GM12875 (cell line): ENCODE data around the gene CHST6.
A peak's percentile ranks its signal among the peaks of the same experiment; 100 is the strongest.

Source experiments
- H3K4me3 ChIP-seq: one replicate; pipeline ENCODE4 v1.5.1; 2011; ENCODE audit warnings: low read depth, low read length, control low read depth
- TF ChIP-seq, protein P1 (sequence below): IDR thresholded peaks from 2 replicates; pipeline ENCODE4 v1.5.1; 2011; ENCODE audit warnings: low read depth, mild to moderate bottlenecking, control low read depth, inconsistent platforms, low read length, moderate library complexity, borderline replicate concordance; ENCODE audit not compliant: insufficient read depth

Gene CHST6

DNA sequence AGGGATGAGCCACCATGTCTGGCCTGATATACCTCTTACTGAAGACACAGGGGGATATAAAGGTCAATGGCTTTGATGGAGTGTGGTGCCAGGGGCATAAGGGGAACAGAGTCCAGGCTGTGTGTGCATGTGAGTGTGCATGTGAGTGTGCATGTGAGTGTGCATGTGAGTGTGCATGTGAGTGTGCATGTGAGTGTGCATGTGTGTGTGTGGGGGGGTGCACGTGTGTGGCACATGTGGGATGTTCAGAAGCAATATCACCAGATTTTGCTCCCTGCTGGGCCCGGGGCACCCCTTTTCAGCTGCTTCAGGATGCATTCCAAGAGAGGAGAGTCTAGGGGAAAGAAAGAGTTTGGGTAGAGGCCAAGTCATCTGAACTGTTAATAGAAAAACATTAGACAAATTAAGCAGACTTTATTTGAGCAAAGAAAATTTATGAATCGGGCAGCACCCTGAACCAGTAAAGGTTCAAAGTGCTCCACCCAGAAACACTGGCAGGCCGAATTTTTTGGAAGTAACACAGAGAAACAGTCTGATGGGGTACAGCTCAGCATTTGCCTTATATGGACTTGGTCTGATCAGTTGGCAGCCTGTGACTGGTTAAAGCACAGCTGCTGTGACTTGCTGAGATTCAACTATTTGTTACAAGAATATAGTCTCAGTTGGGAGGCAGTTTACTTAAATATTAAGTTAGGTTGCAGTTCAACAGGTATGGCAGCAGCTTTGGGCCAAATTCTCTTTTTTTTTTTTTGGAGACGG lies 31.0 kb upstream of the CHST6 start:
- TF ChIP-seq, protein P1, sequence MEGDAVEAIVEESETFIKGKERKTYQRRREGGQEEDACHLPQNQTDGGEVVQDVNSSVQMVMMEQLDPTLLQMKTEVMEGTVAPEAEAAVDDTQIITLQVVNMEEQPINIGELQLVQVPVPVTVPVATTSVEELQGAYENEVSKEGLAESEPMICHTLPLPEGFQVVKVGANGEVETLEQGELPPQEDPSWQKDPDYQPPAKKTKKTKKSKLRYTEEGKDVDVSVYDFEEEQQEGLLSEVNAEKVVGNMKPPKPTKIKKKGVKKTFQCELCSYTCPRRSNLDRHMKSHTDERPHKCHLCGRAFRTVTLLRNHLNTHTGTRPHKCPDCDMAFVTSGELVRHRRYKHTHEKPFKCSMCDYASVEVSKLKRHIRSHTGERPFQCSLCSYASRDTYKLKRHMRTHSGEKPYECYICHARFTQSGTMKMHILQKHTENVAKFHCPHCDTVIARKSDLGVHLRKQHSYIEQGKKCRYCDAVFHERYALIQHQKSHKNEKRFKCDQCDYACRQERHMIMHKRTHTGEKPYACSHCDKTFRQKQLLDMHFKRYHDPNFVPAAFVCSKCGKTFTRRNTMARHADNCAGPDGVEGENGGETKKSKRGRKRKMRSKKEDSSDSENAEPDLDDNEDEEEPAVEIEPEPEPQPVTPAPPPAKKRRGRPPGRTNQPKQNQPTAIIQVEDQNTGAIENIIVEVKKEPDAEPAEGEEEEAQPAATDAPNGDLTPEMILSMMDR = no peak

DNA sequence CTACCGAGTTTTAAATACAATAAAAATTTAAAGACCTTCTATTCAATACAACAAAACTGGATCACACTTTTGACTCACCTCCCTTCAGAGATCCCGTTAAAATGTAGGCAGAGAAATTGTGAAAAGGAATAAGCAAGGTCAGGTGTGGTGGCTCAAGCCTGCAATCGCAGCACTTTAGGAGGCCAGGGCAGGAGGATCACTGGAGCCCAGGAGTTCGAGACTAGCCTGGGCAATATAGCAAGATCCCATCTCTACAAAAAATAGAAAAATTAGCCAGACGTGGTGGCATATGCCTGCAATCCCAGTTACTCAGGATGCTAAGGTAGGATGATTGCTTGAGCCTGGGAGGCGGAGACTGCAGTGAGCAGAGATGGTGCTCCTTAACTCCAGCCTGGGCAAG lies 23.9 kb upstream of the CHST6 start:
- H3K4me3 ChIP-seq = no peak overlapping the region
- TF ChIP-seq, protein P1 = no peak

More for the DNA sequence above, 31.0 kb upstream of the CHST6 start:
- H3K4me3 ChIP-seq = no peak overlapping the region

DNA sequence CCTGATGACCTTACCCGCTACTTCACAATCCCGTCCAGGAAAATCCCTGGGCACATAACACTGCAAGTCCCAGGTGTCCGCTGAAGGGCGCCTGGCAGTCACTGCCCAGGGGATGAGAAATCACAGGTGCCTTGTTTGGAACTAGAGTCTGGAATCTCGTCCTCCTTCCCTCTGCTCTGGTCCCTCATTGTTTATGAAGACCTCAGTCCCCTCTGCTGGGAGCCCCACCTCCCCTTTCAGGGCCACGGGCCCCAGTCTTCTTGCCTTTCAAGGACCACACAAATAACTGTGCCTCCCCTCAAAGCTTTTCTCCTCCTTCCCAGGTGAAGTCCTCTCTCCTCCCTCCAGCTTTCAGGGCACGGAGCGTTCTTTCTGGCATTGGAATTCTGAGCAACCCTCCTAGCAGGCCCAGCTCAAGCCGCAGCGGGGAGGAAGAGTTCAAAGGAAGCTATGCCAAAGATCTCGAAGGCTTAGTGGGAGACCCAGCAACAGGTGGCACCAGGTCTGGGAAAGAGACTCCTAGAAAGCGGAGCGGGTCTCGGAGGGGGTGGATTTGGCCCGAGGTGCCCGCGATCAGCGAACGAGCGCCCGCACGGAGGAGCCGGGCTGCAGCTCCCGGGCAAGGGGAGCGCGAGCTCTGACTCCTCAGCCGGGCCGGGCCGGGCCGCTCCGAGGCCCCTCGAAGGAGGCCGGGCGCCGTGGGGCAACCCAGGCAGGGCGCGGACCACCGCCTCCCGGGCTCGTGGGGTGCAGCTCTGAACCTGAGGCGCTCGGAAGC lies 21.1 kb upstream of the CHST6 start:
- peak overlapping the region; percentile 97 for H3K4me3 ChIP-seq

DNA sequence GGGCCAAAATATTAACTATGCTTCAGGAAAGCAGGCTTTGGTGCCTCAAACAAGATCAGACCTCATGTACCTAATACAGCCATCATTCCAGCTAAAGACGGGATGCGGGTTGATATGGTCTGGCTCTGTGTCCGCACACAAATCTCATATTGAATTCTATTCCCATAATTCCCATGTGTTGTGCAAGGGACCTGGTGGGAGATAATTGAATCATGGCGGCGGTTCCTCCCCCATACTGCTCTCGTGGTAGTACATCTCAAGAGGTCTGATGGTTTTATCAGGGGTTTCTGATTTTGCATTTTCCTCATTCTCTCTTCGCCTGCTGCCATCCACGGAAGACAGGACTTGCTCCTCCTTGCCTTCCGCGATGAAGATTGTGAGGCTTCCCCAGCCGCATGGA lies 19.1 kb upstream of the CHST6 start:
- TF ChIP-seq, protein P1 = no peak
- no peak overlapping the region for H3K4me3 ChIP-seq

DNA sequence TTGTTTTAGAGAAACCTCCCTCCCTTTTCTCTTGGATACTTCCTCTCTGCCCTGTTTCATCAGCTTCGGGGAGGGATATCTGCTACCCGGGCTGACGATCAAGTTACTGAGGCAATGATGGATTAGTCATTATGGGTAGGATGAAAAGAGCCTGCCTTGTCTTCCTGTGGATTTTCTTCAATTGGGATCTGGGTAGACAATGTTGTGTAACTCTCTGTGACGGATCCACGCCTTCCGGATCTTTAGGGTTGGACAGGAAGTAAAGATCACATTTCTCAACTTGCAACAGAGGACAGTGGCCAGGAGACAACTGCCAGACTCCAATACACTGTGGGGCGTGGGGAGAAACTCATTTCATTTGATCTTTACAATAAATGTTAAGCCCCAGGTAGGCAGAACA lies 11.3 kb upstream of the CHST6 start:
- TF ChIP-seq, protein P1 = no peak
- no peak overlapping the region for H3K4me3 ChIP-seq

DNA sequence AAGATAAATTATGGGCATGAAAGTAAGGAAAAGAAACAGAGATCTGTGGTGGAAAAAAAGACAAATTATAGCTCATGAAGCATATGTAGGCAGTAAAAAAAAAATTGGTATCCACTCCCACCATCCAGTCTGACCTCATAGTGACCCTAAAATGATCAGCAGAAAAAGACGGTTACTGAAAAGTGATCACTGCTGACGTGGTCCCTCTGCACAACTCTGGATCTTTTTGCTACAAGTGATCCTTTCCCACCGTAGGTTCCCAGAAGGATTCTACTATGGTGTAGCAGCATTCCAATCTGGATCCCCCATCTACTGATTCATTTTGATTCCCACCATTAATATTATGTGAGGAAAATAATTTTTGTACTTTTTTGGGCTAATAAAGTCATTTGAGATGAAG lies 10.9 kb upstream of the CHST6 start:
- H3K4me3 ChIP-seq = no peak overlapping the region
- TF ChIP-seq, protein P1 = no peak

DNA sequence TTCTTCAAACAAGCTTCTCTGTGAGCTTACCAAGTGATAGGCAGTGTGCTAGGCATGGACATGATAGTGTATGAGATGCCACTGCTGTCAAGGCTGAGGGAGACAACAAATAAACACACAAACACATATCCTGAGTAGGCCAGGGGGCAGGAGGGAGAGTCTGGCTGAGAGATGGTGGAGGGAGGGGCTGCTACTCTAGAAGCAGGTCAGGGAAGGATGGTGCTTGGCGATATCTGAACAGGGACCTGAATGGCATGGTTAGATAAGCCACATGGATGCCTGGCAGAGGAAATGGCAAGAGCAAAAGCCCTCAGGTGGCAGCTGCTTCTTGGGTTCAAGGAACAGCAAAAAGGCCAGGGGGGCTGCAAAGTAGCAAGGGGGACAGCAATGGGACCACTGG lies 8.6 kb upstream of the CHST6 start:
- TF ChIP-seq, protein P1 = no peak
- no peak overlapping the region for H3K4me3 ChIP-seq
